Activated T-cell treated with anti-CD3 and anti-CD28 coated beads for 4 hours (primary cell): Measurements from ENCODE around the gene GOLGA8S.
"Not testable (repeated sequence)": the region's sequence is repeated elsewhere in the genome, so short reads cannot be mapped to it uniquely, and the experiment has no call there.

Experiments used
- DNase-seq: peaks from one replicate; pipeline ENCODE4 v3.0.0-alpha.2; 2020

GOLGA8S gene, protein sequence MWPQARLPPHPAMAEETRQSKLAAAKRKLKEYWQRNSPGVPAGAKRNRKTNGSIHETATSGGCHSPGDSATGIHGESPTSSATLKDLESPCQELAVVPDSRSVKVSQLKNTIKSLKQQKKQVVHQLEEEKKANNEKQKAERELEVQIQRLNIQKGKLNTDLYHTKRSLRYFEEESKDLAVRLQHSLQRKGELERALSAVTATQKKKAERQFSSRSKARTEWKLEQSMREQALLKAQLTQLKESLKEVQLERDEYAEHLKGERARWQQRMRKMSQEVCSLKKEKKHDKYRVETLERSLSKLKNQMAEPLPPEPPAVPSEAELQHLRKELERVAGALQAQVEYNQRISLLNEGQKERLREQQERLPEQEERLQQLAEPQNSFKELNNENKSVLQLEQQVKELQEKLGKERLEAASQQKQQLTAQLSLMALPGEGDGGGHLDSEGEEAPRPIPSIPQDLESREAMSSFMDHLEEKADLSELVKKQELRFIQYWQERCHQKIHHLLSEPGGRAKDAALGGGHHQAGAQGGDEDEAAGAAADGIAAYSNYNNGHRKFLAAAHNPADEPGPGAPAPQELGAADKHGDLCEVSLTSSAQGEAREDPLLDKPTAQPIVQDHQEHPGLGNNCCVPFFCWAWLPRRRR

DNA sequence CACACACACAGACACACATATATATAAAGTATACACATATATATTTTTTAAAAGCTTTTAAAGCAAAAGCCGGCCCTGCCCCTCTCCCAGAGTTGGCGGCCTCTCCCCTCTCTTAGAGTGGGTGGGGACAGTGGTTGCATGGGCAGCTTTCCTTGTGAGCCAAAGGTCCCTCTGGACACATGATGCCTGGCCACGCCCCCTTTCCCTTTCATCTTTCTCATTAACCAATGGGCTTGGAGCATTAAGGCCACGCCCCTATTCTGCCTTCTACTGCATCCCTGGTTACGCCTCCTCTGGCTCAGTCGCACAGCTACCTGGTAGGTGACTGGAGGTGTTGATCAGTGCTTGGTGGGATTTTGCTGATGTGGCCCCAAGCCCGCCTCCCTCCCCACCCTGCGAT lies at the start of gene GOLGA8S:
Gene GOLGA8S, plus strand, starts transcription at position 301 of the 400 bp plus-strand sequence. Its CDS starts 62 bp downstream, at position 363.
- DNase-seq: not testable (repeated sequence)

DNA sequence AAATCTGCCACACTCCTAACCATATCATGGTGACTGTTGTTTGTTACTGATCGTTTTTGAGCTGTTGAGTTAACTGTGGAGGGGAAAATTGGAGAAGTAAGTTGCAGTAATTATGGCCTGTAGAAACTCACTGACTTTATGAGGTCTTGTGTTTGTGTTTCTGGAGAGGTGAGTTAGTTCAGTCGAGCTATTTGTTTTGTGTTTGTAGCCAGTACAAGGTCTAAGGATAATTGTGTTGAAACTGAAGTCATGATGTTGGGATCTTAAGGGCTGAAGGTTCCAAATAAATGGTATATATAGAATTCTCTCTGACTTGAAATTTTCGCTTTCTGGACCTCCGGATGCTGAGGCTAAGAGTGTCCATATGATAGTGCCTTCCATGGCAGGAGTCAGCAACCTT lies 49.7 kb upstream of the GOLGA8S start:
- DNase-seq: not testable (repeated sequence)

DNA sequence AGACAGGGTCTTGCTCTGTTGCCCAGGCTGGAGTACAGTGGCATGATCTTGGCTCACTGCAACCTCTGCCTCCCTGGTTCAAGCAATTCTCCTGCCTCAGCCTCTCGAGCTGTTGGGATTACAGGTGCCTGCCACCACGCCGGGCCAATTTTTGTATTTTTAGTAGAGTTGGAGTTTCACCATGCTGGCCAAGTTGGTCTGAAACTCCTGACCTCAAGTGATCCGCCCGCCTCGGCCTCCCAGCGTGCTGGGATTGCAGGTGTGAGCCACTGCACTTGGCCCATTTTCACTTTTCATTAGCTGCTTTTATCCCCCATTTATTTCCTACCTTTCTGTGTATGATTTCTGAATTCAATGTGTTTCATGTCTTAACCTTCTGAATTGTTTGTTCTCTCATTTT lies 48.6 kb upstream of the GOLGA8S start:
- not testable (repeated sequence) for DNase-seq

DNA sequence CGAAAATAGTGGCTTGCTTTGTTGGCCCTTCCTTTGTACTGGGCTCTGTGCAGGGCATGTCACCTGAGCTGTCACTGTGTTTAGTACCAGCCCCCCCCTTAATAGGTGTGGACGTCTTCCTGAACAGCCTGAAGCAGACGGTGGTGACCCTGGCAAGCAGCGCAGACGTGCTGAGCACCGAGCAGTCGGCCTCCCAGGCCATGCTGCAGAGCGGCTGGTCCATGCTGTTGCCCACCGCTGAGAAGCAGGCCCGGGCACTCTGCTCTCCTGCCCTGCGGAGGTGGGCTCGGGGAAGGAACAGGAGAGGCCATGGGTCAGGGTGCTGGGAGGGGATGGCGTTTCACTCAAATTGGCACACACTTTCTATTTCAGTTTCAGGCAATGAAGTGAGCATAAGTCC lies 43.3 kb upstream of the GOLGA8S start:
- DNase-seq: not testable (repeated sequence)

DNA sequence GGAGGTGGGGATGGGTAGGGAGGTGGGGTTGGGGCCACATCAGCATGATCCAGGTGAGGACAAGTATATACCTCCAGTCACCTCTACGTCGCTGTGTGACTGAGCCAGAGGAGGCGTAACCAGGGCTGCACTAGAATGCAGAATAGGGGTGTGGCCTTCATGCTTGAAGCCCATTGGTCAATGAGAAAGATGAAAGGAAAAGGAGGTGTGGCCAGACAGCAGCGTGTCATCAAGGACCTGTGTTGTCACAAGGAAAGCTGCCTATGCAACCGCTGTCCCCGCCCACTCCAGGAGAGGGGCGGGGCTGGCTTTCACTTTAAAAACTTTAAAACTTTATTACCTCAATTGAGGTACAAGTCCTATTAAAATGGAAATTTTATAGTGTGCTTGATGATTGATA lies 20.5 kb upstream of the GOLGA8S start, which contains the start of gene GOLGA6L26:
Gene GOLGA6L26, minus strand, starts transcription at position 101 of the 400 bp plus-strand sequence. Its CDS starts 61 bp downstream, at position 40.
- not testable (repeated sequence) for DNase-seq

DNA sequence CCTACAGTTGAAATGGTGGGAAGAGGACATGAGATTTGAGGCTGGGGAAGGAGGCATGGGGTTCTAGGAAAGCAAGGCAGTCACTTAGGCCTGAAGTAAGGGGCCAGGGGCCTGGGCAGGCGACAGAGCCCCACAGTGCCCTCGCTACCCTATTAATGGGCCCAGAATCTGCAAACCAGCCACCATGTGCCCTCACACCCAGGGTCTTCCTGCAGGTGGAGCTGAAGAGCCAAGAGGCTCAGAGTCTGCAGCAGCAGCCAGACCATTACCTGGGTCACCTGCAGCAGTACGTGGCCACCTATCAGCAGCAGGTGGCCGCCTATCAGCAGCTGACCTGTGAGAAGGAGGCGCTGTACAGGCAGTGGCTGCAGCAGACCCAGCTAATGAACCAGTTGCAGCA lies 8.1 kb downstream of the GOLGA8S start:
- DNase-seq: not testable (repeated sequence)

DNA sequence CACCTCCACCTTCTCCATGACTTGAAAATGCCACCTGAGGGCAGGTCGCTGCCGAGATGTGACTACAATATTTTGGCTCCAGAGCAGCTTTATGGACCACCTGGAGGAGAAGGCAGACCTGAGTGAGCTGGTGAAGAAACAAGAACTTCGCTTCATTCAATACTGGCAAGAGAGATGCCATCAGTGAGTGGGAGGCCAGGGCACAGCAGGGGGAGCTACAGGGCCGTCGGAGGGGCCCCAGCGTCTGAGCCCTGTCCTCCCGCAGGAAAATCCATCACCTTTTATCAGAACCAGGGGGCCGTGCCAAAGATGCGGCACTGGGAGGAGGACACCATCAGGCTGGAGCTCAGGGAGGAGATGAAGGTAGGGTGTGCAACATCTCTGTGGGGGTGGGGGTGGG lies 9.7 kb downstream of the GOLGA8S start:
- DNase-seq: not testable (repeated sequence)

DNA sequence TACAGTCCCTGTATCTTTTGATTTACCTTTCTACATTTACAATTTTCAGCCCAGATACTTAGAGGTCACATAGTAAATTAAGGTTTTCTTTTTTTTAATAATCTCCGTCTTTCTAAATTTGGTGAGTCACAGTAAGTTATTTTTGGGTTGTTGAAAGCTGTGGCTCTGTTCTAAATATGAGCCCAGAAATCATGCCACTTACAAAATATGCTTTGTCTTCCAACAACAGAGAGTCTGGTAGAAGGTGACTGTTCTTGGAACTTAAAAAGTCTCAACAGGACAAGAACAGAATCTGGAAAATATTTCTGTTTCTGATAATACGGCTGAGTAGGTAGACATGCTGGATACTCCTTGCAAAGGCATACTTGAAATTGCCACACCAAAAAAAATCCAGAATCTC lies 16.0 kb downstream of the GOLGA8S start:
- no peak for DNase-seq

DNA sequence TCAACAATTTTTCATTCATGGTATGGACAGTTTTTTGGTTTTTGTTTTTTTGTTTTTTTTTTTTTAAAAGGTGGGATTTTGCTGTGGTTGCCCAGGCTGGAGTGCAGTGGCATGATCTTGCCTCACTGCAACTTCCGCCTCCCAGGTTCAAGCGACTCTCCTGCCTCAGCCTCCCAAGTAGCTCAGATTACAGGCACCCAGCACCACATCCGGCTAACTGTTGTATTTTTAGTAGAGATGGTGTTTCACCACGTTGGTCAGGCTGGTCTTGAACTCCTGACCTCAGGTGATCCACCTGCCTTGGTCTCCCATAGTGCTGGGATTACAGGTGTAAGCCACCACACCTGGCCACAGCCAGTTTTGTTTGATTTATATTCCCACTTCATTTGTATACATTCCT lies 16.6 kb downstream of the GOLGA8S start:
- not testable (repeated sequence) for DNase-seq

DNA sequence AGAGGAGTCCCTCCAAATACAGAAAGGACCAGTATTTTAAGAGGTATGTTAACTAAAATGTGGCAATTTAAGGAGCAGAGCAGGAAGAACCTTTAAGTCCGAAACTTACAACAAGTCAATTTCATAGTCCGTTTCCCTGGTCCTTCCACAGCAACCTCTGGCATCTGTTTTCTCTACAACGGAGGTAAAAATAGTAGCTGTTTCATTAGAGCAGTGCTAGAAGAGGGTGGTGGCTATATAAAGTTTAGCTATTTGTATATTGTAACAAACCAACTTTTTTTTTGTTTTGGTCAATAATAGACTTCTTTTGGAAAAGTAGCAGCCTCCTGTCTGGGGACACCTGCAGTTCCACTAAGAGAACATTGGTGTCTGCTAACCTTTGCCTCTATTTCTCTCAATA lies 17.3 kb downstream of the GOLGA8S start:
- DNase-seq: not testable (repeated sequence)

DNA sequence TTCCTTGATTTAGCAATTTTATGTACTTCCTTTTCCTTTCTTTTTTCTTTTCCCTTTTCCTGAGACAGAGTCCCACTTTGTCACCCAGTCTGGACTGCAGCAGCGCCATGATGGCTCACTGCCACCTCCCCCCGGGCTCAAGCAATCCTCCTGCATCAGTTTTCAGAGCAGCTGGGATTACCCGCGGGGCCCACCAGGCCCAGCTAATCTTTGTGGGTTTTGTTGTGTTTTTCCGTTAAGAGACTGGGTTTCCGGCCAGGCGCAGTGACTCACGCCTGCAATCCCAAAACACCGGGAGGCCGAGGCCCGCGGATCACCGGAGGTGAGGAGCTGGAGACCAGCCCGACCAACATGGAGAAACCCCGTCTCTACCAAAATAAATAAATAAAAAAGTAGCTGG lies 17.7 kb downstream of the GOLGA8S start:
- DNase-seq: no peak

DNA sequence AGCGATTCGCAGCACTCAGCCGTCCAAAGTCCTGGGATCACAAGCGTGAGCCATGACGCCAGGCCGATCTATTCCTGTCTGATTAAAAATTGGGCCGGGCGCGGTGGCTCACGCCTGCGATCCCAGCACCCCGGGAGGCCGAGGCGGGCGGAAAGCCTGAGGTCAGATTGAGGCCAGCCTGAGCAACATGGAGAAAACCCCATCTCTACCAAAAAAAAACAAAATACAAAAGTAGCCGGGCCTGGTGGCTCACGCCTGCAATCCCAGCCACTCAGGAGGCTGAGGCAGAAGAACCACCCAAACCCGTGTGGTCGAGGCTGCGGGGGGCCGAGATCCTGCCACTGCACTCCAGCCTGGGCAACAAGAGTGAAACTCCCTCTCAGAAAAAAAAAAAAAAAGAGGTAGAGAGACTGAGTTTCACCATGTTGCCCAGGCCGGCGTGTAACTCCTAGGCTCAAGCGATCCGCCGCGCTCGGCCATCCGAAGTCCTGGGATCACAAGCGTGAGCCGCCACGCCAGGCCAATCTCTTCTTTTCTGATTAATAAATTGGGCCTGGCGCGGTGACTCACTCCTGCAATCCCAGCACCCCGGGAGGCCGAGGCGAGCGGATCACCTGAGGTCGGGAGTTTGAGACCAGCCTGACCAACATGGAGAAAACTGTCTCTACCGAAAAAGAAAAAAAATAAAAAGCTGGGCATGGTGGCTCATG lies 18.5 kb downstream of the GOLGA8S start:
- DNase-seq: not testable (repeated sequence)

DNA sequence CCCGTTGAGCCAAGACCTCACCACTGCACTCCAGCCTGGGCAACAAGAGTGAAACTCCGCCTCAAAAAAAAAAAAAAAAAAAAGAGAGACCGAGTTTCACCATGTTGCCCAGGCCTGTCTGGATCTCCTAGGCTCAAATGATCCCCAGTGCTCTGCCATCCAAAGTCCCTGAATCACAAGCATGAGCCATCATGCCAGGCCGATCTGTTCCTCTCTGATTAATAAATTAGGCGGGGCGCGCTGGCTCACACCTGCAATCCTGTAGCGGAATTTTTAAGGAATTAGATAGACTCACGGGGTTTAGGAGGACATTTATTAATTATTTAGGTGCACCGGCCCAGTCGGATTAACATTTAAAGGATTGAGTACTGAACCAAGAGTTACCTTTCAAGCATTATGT lies 19.7 kb downstream of the GOLGA8S start:
- not testable (repeated sequence) for DNase-seq

DNA sequence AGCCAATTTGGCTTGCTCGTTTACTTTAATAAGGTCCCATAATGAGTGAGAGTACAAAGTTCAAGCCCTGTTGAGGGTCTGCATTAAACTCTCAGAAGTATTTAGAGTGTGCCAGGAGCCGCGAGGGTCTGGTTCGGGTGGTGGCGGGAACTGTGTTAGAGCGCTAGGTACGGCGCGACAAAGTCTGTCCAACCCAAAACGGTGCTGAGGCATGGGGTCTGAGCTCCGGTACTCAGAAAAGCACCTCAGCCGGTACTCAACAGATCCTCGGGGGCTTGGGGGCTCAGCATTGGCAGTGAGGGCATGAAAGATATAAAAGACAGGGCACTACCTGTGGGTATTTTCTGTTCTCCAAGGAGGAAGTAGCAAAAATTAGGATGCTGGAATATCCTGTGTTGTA lies 24.4 kb downstream of the GOLGA8S start:
- not testable (repeated sequence) for DNase-seq

DNA sequence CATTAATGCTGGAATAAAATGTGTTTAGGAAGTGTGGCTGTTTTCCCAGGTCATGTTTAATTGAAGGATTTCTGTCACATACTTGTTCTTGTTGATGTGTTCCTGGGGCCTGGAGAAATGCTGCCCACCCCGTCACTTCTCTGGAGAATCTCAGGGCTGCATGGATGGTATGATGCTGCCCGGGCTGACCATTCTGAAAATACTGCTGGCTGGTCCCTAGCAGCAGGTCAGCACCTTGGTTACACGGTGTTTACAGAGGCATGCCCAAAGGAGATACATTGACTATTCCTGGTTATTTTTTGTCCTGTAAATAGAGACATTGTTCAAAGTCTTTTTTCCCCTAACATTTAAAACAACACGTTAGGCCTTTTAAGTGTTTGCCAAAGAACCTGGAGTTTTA lies 26.2 kb downstream of the GOLGA8S start:
- not testable (repeated sequence) for DNase-seq

DNA sequence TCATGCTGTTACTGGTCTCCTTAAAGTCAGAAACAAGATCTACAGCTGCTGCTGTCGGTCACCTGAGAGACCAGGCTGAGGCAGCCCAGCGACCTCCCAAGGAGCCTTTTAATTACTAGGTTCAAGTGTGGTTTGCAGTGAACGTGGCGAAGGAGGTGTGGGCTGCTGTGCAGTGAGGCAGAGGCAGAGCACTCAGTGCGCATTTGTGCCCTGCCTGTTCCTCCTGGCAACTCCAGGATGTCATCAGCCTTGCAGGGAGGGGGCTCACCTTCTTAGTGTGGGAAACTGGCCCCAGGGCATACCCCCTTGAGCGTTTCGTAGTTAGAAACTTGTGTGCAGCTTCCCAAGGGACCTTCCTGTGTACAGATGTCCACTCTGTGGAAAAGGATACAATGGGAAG lies 26.6 kb downstream of the GOLGA8S start:
- DNase-seq: not testable (repeated sequence)

DNA sequence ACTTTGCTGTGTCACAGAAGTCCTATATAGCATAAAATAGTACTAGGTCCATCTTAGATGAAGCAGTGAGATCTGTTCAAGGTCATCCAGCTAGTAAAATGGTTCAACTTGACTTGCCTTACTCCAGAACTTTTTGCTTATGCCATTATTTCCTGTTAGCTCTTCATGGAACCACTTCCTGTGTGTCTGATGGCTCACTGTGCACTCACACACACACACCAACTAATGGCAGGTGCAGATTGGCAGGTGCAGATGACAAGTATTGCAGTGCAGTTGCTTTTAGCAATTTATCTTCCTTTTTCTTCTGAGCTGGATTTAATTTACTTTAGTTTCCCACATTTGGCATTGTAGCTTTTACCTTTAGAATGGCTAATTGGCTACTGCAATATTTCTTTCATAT lies 29.8 kb downstream of the GOLGA8S start:
- no peak for DNase-seq

DNA sequence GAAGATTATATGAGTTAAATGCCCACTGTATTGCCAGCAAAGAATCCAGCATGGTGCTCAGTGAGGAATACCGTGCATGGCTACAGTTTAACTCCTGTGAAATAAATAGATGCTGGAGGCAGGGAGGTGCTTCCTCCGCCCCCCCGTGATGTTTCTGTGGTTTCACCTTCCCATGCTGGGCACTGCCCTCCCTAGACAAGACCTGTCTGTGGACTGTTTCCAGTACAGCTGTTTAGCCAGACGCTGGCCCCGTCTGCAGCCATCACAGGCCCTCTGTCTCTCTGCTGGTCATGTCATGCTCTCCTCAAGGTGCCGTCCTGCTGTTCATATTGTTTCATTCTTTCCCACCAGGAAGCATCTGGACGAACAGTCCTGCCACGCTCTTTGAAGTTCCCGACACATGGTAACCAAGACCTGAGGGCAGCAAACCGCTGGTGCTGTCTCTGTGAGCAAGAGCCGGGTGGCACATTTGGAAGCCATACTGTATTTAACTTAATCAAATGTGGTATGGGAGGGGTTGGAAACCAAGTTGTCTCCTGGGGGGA lies 31.4 kb downstream of the GOLGA8S start:
- DNase-seq: no peak

DNA sequence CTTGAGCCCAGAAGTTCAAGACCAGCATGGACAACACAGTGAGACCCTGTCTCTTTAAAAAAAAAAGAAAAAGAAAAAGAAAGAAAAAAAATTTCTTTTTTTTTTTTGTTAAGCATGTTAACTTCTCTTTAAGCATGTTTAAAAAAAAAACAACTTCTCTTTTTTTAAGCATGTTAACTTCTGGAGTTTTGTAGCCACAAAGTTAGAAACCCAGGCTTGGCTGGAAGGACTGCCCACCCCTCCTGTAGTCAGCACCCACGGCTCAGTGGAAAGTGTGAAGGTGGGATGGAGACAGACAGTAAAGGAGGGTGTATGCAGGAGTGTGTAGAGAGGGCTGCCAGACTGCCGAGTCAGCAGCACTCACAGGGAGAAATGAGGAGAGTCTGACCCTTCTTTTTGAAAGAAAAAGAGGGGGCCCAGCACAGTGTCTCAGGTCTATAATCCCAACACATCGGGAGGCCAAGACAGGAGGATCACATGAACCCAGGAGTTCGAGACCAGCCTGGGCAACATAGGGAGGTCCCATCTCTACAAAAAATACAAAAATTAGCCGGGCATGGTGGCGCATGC lies 33.2 kb downstream of the GOLGA8S start:
- DNase-seq: no peak

DNA sequence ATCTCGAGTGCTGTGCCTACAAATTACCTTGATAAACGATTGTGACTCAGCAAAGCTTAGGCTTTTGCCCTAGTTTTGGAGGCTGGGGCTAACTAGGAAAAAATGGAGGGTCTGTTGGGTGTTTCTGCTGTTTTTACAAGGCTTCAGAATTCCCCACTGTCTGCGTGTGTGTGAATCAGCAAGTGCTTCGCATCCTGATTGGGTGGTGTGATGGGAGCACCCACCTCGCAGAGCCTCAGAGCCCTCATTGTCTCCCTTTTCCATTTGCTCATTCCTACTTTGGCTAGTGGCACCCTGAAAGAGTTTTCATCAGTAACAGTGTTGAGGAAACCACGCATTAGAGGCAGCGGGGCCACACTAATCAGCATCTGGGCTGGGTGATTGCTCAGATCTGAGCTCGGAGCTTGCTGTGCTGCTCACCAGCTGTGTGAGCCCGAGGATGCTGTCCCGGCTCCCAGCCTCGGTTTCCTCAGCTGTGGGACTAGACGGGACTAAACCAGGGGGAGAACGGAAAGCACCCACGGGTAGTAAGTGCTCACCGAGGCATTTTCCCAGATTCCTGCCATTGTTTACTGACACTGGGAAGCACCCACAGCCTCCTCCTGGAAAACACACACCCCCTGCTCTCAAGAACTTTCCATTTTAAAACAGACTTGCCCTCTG lies 40.6 kb downstream of the GOLGA8S start:
- no peak for DNase-seq

DNA sequence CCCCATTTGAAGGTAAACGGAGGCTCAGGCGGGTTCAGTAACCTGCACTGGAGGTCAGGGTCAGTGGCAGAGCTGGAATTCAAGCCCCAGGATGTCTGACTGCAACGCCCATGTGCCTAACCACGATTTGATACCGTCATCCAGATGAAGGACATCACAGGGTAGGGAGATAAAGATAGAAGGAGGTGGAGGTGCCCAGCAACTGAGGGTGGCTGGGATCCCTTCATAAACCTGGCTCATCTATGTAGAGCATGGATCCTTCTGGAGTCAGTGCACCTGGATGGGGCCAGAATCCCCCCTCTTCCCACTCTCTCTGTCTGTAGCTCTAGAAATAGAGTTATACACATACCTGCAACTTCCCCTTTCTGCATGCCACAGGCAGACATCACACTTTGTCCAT lies 41.3 kb downstream of the GOLGA8S start:
- DNase-seq: no peak

DNA sequence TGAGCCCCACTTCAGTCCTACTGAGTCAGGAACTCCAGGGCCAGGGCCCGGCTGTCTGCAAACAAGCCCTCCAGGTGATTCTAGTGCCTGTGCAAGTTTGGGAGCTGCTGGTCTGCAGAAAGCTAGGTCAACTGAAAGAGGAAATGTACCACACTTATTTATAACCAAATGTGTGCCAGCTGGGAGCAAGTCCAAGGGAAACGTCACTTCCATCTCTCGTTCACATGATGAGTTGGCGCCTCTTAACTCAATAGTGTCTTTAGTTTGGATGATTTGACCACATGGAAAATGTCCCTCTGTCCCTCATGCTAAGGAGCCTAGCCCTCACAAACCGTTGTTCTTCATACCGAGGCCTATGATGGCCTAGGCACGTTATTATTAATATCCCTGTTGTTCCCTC lies 43.2 kb downstream of the GOLGA8S start:
- DNase-seq: no peak
